ENCODE data around the gene ZNF579.
"Not testable (repeated sequence)": the region's sequence is repeated elsewhere in the genome, so short reads cannot be mapped to it uniquely, and the experiment has no call there.

The ZNF579 gene

DNA sequence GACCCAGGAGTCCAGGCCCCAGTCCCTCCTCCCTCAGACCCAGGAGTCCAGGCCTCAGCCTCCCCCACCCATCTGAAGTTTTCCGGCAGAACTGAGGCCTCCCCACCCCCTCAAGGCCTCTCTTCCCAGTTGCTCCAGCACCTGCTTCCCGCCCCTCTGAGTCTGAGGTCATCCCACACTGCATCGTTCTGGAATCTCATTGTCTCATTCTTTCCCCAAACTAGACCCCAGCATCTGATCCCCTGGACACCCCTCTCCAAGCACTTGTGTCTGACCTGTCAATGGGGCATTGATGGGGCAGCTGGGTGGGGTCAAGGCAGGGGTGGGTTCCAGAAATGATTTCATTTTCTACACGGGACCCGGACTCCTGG lies 42.9 kb downstream of the ZNF579 start:
- DNase-seq: no peak

DNA sequence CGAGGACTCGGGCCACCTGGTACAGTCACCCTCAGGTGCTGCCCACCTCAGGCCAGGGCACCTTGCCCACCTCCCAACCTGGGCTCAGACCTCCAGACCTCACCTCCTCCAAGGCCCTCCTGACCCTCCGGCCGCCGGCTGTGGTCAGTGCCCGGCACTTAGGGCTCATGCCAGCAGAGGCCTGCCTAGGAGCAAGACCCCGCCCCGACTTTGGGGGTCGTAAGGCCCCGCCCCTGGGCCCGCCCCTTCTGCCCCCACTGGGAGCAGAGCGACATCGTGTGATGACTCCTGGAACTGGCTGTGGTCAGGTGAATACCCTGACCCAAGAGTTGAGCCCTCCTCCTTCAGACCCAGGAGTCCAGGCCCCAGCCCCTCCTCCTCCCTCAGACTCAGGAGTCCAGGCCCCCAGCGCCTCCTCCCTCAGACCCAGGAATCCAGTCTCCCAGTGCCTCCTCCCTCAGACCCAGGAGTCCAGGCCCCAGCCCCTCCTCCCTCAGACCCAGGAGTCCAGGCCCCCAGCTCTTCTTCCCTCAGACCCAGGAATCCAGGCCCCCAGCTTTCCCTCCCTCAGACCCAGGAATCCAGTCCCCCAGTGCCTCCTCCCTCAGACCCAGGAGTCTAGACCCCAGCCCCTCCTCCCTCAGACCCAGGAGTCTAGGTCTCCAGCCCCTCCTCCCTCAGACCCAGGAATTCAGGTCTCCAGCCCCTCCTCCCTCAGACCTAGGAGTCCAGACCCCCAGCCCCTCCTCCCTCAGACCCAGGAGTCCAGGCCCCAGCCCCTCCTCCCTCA lies 43.5 kb downstream of the ZNF579 start, which contains the start of gene SBK2:
Gene SBK2, minus strand, starts transcription at position 183 of the 790 bp plus-strand sequence. CDS start 839 bp downstream, outside the sequence.
- no peak for DNase-seq

DNA sequence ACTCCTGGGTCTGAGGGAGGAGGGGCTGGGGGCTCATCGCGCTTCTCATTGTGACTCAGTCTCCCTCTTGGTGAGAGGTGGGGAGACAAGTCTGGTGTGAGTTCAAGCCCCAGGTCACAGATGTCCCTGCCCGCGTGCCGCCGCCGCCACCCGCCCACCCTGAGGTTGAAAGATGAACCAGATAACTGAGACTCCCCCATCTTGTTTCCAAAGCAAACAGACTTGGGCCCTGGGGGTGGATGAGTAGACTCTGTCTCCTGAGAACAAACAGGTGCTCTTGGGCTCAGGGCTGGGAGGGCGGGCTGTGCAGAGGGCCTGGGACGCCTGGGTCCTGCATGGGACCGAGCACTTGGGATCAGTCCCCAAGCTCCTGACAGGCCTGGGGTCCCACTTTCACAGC lies 44.3 kb downstream of the ZNF579 start:
- no peak for DNase-seq

DNA sequence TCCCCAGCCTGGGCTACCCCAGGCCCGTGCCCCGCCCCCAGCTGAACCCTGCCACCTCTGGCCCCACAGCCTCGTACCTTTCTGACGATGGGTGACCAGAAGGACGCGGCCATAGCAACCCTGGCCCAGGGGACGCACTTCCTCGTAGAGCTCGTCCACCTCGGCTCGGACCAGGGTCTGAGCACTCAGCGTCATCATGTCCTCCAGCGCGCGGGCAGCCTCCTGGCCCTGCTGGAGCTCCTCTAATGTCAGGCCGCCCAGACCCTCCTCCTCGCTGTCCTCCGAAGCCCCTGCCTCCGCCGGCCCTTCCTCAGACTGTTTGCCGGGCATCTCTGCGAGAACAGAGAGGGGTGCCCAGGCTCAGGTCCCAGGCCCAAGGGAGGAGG lies 44.7 kb downstream of the ZNF579 start:
- no peak for DNase-seq

DNA sequence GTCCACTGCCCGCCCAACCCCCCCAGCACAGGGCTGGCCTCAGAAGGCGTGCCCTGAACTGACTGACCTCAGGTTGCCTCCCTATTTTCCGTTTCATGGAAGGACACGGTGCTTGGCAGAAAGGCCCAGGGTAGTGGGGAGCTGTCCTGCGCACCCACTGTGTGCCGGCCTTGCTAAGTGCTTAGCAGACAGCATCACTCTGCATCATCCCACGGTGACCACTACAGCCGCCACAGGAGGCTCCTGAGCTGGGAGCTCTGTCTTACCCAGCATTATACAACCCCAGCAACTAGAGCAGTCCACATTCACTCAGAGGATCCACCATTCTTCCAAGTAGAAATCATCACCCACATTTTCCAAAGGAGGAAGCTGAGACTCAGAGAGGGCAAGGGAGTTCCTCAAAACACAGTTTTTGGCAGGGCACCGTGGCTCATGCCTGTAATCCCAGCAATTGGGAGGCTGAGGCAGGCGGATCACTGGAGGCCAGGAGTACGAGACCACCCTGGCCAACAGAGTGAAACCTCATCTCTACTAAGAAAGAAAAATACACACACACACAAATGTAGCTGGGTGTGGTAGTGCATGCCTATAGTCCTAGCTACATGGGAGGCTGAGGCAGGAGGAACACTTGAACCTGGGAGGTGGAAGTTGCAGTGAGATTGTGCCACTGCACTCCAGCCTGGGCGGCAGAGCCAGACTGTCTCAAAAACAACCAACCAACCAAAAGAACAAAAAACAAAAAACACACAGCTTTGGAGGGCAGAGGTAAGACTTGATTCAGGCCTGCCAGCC lies 45.3 kb downstream of the ZNF579 start:
- no peak for DNase-seq

DNA sequence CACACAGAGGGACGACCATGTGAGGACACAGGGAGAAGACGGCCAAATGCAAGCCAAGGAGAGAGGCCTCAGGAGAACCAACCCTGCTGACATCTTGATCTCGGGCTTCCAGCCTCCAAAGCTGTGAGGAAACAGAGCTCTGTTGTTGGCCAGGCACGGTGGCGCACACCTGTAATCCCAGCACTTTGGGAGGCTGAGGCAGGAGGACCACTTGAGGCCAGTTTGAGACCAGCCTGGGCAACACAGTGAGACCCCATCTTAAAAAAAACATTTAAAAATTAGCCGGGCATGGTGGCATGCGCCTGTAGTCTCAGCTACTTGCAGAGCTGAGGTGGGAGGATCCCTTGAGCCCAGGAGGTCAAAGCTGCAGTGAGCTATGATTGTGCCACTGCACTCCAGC lies 46.4 kb downstream of the ZNF579 start:
- DNase-seq: not testable (repeated sequence)

DNA sequence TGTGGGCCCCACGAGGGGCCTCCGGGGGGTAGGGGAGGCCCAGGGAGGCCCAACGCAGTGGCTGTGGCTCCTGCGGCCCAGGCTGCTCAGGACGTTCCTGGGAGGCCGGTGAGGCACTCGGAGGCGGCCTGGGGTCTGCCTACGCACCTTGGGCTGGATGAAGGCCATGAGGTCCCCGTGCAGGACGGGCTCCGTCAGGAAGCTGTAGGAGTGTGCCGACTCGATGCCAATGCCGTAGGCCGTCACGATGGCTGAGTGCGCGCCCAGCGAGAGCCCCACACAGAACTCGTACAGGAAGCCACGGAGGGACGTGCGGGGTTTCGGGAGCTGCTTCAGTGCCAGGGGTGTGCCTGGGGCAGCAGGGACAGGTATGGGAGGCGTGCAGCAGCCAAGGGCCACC lies 49.7 kb downstream of the ZNF579 start:
- DNase-seq: no peak

DNA sequence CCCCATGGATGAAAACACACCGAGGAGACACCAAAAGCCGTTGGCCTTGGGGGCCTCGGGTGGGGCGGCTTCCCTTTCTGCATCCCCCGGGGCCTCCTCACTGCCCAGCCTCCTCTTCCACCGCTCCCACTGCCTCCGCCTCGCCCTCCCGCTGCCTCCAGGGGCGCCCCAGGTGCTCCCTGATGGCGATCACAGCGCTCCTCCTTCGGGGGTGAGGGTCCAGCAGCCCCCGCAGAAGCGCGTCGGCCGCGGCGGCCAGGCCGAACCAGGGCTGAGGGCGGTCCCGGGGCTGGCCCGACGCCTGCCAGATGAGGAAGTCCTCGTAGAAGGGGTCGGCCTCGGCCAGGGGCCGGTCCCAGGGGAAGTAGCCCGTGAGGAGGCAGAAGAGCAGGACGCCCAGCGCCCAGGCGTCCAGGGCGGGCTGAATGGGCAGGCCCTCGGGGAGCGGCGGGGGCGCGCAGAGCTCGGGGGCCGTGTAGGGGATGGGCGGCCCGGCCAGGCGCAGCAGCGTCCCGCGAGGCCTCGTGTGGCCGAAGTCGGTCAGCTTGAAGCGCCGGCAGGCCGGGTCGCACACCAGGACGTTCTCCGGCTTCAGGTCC lies 50.9 kb downstream of the ZNF579 start:
- no peak for DNase-seq

DNA sequence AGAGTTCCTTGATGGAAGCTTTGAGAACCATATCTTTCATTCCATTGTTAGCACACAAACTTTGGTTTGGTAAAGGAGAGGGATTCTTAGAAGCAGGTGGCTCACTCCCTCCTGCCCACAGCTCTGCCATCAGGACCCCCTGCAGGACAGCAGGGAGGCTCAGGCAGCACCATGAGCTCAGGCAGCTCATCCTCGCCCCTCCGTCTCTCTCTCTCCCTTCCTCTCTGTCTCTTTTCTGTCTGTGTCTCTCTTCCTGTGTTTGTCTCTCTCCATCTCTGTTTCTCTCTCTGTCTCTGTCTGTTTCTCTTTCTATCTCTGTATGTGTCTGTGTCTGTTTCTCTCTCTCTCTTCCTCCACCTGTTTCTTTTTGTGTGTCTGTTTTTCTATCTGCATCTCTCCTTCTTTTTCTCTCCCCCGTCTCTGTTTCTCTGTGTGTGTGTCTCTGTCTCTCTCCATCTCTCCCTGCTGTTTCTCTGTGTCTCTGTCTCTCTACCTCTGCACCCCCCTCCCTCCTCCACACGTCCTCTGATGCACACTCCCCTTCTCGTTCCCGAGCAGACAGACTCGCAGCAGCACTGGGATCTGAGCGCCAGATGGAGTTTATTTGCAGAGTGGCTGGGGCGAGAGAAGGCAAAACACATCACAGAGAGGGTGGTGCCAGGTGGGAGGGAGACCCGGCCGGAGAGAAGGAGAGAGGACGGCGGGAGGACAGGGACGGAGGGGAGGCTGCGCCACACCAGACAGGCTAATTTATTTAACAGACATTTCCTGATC lies 52.4 kb downstream of the ZNF579 start:
- DNase-seq: no peak

DNA sequence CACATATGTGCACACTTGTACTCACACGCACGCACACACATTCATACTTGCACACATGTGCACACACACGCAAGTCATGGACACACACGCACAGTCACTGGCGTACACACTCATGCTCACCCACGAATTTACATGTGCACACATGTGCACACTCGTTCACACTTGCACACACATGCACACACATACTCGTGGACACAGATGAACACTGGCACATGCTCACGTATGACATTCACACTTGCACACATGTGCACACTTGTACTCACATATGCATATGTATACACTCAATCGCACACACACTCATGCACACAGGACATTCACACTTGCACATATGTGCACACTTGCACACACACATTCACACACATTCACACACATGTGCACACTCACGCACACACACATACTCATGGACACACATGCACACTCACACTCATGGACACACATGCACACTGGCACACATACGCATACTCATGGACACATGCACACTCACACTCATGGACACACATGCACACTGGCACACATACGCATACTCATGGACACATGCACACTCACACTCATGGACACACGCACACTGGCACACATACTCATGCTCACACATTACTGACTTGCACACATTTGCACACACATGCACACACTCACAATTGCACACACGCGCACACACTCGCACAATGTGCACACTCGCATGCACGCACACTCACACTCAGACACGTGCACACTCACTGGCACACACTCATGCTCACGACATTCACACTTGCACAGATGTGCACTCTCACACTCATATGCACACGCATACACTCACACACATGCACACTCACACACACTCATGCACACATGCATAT lies 53.2 kb downstream of the ZNF579 start:
- DNase-seq: no peak
